Endometrium (tissue), 2 donors: Measurements from ENCODE around the gene ECE1.

Experiments used
- FAIRE-seq: peaks from 2 replicates; lab custom pipeline; 2012; peaks lifted over from hg19 to GRCh38; lab: Jason Lieb, UNC
- donor health status: control.
- donor health status: control.

ECE1 gene

GRCh38 chr1:21325231-21325718 lies 35.0 kb upstream of the ECE1 start:
- FAIRE-seq = no peak

- no peak for FAIRE-seq
These were observed 34.3 kb upstream of the ECE1 start for GRCh38 chr1:21324368-21325141.

- no peak for FAIRE-seq
These were observed 32.8 kb upstream of the ECE1 start for GRCh38 chr1:21323091-21323490.

- FAIRE-seq = no peak
These were observed 32.4 kb upstream of the ECE1 start for GRCh38 chr1:21322681-21323016.

- no peak for FAIRE-seq
These were observed 31.9 kb upstream of the ECE1 start for GRCh38 chr1:21321963-21322680.

GRCh38 chr1:21320410-21321108 lies 30.3 kb upstream of the ECE1 start:
- no peak for FAIRE-seq

GRCh38 chr1:21319447-21320407 lies 29.5 kb upstream of the ECE1 start:
- no peak for FAIRE-seq

- peak; percentile 68 for FAIRE-seq
These were observed 28.5 kb upstream of the ECE1 start for GRCh38 chr1:21318714-21319159.

GRCh38 chr1:21318057-21318713 lies 27.9 kb upstream of the ECE1 start:
- FAIRE-seq = no peak

- no peak for FAIRE-seq
These were observed 27.4 kb upstream of the ECE1 start for GRCh38 chr1:21317690-21318043.

- FAIRE-seq = no peak
These were observed 26.9 kb upstream of the ECE1 start for GRCh38 chr1:21317035-21317689.

- FAIRE-seq = no peak
These were observed 24.6 kb upstream of the ECE1 start for GRCh38 chr1:21314743-21315396.

- no peak for FAIRE-seq
These were observed 23.8 kb upstream of the ECE1 start for GRCh38 chr1:21313886-21314721.

GRCh38 chr1:21313203-21313885 lies 23.1 kb upstream of the ECE1 start:
- no peak for FAIRE-seq

GRCh38 chr1:21312407-21312992 lies 22.2 kb upstream of the ECE1 start:
- no peak for FAIRE-seq

GRCh38 chr1:21311016-21311415 lies 20.8 kb upstream of the ECE1 start:
- FAIRE-seq = no peak

GRCh38 chr1:21308847-21309652 lies 18.8 kb upstream of the ECE1 start:
- FAIRE-seq = no peak
